HG02840 (cell line): ENCODE results near the gene PEPD.
"Not testable (repeated sequence)": the region's sequence is repeated elsewhere in the genome, so short reads cannot be mapped to it uniquely, and the experiment has no call there.

ENCODE experiments used
- ATAC-seq: cut with Tn5 transposase; IDR thresholded peaks from one replicate; pipeline ENCODE4 v1.9.1; 2021; ENCODE audit warnings: mild to moderate bottlenecking, moderate library complexity, moderate number of reproducible peaks; ENCODE audit not compliant: unreplicated experiment, low FRiP score

PEPD gene

GRCh38 chr19:33499671-33500506, 21.7 kb downstream of the PEPD start:
- no peak for ATAC-seq

GRCh38 chr19:33499248-33499647, 22.3 kb downstream of the PEPD start:
- ATAC-seq: no peak

DNA sequence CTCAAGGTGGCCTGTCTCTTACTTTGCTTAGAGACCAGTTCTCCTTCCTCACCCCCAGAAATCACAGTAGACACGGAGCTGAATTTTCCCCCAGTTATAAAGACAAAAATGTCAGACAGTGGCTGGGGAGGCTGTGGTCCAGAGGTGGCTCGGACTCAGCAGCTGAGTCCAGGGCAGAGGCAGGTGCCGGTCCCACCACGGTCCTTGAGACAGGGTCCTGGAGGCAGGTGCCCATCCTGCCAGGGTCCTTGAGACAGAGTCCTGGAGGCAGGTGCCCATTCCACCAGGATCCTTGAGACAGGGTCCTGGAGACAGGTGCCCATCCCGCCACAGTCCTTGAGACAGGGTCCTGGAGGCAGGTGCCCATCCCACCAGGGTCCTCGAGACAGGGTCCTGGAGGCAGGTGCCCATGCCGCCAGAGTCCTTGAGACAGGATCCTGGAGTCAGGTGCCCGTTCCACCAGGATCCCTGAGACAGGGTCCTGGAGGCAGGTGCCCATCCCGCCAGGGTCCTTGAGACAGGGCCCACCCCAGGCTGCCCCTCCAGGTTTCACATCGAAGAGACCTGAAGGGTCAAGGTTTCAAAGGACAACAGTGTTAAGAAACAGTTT, 23.1 kb downstream of the PEPD start:
- no peak for ATAC-seq

DNA sequence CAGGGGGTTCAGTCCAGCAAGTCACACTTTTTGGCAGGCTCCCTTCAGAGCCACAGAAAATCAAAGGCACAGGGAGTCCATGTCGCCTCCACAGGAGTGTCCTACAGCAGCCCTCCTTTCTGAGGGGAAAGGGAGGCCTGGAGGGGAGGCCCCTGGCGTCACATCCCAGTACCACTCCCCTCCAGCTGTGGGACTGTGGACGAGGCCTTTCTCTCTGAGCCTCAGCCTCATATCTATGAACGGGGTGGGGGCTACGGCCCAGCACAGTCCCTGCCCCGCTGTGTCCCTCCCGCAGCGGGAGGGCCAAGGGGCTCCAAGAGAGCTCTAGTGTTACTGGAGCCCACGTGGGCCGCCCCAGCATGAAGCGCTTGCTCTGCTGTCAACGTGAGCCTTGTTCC, 23.8 kb downstream of the PEPD start:
- ATAC-seq: no peak

- no peak for ATAC-seq
Measured at GRCh38 chr19:33497131-33497777, 24.3 kb downstream of the PEPD start.

DNA sequence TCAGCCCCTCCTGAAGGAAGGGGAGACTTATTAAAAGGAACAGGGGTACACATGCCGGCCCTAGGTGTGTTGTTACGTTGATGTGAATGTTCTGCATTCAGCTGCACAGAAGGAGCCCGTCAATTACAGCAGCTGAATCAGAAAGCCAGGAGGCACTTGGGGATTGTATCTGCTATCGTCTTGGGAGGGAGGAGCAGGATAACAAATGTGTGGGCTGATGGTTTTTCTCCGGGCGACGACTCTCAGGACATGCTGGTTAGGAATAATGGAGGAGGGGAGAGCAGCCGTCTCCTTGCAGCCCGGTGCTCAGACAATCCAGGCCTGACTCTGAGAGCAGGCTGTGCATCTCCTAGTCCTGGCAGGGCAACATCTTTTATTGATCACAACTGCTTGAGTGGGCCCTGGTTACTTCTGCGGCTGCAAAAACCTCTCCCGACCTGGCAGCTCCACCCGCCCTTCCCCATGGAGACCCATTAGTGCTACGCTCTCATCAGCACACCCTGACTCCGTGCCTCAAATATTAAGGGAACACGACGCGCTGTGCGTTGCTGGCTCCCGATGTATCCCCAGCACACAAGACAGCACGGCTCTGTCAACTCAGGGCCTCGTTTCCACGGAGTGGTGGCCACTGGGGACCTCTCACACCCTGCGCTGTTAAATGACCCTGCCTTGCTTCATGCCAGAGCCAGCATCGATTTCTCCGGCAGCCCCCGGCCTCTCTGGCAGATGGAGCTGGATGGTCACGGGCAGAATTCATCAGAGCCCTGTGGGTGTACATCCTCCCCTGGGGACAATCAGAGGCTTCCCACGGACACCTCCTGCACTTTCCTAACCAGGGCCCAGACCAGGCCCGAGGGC, 25.3 kb downstream of the PEPD start:
- no peak for ATAC-seq

DNA sequence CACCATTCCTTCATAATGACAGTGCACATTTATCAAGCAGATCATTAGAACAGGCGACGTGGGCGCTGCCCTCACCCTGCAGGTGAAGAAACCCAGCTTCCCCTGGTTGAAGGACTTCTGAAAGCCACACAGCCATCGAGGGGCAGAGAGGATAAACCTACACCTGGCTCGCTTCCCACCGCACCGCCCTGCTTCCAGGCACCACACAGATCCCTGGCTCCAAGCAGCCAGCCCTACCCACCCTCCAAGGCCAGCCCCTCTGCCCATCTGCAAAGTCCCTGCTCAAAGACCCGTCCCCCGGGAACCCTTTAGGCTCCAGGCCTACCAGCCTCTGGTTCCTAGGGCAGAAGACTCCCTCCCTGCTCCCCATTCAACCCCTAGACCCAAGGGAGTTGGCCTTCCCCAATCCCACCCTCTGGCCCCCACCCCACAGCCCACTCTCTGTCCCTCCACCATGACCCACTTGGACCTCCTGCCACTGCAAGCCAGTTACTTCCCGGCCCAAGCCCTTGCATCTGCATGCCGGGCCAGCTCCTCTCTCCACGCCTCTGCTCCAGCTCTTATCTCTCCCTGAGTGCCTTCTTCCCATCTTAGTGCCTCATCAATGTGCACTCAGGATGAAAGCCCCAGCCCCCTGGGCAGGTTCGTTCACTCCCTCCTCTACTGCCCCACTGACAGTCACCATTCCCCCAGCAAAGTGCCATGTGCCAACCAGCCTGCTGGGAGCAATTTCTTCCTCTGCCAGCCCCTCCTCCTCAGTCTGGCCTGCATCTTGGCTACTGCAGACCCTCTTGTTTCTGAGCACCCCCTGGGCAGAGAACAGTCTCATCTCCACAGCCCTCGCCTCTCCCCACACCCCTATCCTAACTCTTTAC, 28.0 kb downstream of the PEPD start:
- no peak for ATAC-seq

DNA sequence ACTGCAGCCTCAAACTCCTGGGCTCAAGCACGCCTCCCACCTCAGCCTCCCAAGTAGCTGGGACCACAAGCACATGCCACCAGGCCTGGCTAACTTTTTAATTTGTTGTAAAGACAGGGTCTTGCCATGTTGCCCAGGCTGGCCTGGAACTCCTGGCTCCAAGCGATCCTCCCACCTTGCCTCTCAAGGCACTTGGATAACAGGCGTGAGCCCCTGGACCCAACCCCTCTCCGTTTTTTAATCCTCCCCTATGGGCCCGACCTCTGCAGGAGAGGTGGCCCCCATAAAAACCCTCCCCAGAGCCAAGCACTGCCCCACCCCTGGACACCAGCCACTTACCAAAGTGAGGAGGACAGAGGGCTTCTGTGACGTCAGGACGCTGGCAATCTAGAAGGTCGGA, 28.6 kb downstream of the PEPD start:
- ATAC-seq: no peak

GRCh38 chr19:33492090-33492489, 29.5 kb downstream of the PEPD start:
- ATAC-seq: no peak

GRCh38 chr19:33490596-33490995, 31.0 kb downstream of the PEPD start:
- ATAC-seq: not testable (repeated sequence)

DNA sequence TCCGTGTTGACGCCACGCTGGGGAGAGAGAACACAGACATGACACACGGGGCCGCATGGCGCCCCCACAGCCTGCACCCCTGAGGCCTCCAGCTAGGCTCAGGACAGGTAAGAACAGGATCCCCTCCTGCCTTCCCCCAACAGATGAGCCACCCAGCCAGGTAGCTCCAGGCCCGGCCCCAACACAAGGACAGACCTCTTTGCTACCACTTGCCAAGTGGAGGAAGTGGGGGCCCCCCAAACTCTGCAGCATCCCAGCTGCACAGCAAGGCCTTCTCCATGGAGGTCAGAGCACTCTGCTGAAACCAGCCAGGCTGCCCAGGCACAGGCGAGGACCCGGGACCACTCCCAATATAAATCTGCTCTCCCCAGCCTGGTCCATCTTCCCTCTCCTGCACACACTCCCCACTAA, 31.5 kb downstream of the PEPD start:
- ATAC-seq: no peak

- no peak for ATAC-seq
Measured at GRCh38 chr19:33488826-33489225, 32.8 kb downstream of the PEPD start.

DNA sequence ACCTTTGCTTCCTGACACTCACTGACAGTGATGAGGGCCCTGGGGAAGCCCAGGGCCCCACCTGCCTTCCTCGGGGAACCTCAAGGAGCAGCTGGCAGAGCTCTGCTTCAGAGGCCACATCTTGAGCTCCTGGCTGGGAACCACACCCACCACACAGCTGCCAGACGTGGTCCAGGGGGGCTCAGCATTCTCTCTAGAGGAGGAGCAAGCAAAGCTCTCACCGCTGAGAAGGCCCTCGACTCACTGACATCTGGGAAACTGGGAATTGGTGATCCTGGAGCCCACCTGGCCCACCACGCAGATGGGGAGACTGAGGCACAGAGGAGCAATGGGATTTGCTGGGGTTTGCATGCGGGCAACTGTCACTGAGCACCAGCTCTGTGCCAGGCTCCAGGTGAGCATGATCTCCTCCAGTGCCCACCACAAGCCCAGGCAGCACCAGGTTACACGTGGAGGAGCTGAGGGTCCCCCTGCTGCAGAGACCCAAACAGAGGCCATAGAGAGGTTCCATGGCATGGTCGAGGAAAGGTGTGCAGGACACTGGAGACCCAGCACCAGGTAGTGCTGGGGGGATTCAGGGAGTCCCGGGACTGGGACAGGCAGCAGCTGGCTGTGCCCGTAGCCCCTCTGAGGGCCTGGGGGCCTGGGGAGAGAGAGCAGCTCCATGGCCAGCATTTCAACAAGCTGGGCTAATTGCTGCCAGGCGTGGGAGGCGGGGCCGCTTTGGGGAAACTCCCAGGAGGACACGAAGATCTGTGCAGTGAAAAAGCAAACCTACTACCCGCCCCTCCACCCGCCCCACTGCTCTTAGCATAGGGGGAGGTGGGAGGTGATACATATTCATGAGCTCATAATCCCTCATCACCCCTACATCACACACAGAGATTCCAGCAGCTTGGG, 33.4 kb downstream of the PEPD start:
- ATAC-seq: no peak

- ATAC-seq: no peak
Measured at GRCh38 chr19:33486936-33487811, 34.4 kb downstream of the PEPD start.

DNA sequence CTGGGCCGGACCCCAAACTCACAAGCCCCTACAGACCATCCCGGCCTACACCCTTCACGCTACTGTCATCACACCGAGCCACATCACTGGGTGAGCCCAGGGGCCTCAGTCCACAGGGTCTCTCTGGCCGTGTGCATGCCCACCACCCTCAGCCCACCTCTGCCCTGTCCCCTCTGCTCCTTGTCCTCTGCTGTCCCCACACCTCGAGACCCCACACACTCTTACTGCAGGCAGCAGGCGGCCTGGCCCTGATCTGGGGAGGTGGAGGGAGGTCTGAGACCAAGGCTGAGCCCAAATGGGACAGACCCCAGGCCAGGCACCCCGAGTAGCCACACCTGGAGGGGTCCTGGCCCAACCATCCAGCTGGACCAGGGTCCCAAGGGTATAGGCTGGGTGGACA, 35.2 kb downstream of the PEPD start:
- no peak for ATAC-seq

- no peak for ATAC-seq
Measured at GRCh38 chr19:33484226-33484774, 37.3 kb downstream of the PEPD start.

- no peak for ATAC-seq
Measured at GRCh38 chr19:33482476-33482875, 39.1 kb downstream of the PEPD start.

DNA sequence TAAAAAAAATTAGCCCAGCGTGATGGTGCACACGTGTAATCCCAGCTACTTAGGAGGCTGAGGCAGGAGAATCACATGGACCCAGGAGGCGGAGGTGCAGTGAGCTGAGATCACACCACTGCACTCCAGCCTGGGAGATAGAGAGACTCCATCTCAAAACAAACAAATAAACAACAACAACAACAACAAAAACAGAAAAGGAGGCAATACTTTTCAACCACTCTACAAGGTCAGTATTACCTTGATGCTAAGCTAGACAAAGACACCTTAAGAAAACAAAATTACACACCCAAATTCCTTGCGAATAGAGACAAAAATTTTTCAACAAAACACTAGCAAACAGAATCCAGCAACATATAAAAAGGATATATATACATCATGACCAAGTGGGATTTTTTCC, 39.7 kb downstream of the PEPD start:
- no peak for ATAC-seq
